Smooth muscle cell (in vitro differentiated cells): ENCODE measurements around the gene MOB1B. TPM values are rescaled to one million over a fixed set of nuclear protein-coding genes. Genes with fewer than 3 reads are reported as not detected.
A peak's percentile ranks its signal among the peaks of the same experiment; 100 is the strongest.
"Not testable (repeated sequence)": the region's sequence is repeated elsewhere in the genome, so short reads cannot be mapped to it uniquely, and the experiment has no call there.

Source experiments
- DNase-seq: peaks from one replicate; lab custom pipeline; 2025; ENCODE audit not compliant: unreplicated experiment; lab: John Stamatoyannopoulos, UW
- H2AFZ ChIP-seq: fragments of 200-600 bp; sonication (generic); 2 replicates; pipeline ENCODE4 v1.6.0; 2016; ENCODE audit warnings: antibody characterized with exemption, low read depth, mild to moderate bottlenecking
- H3F3A ChIP-seq: fragments of 200-600 bp; sonication (generic); 2 replicates; pipeline ENCODE4 v1.6.0; 2017; ENCODE audit warnings: antibody characterized with exemption, low read depth
- H3K27ac ChIP-seq: fragments of 200-600 bp; sonication (generic); 2 replicates; pipeline ENCODE4 v1.5.1; 2016; ENCODE audit warnings: low read depth, mild to moderate bottlenecking
- H3K27me3 ChIP-seq: fragments of 200-600 bp; sonication (generic); 2 replicates; pipeline ENCODE4 v1.6.1; 2016; ENCODE audit warnings: low read depth, mild to moderate bottlenecking
- H3K36me3 ChIP-seq: fragments of 200-600 bp; sonication (generic); 2 replicates; pipeline ENCODE4 v1.5.1; 2016; ENCODE audit warnings: low read depth
- H3K4me1 ChIP-seq: fragments of 200-600 bp; sonication (generic); 2 replicates; pipeline ENCODE4 v1.5.1; 2016; ENCODE audit warnings: low read depth
- H3K4me2 ChIP-seq: fragments of 200-600 bp; sonication (generic); 2 replicates; pipeline ENCODE4 v1.6.0; 2016; ENCODE audit warnings: mild to moderate bottlenecking
- H3K4me3 ChIP-seq: fragments of 200-600 bp; sonication (generic); 2 replicates; pipeline ENCODE4 v1.5.1; 2016; ENCODE audit warnings: mild to moderate bottlenecking
- H3K79me2 ChIP-seq: fragments of 200-600 bp; sonication (generic); 2 replicates; pipeline ENCODE4 v1.6.0; 2016; ENCODE audit warnings: low read depth, mild to moderate bottlenecking
- H3K9ac ChIP-seq: fragments of 200-600 bp; sonication (generic); 2 replicates; pipeline ENCODE4 v1.6.0; 2016; ENCODE audit warnings: low read depth
- H3K9me3 ChIP-seq: fragments of 200-600 bp; sonication (generic); replicated peaks from 2 replicates; pipeline ENCODE4 v1.5.1; 2016; ENCODE audit warnings: low read depth
- H4K20me1 ChIP-seq: fragments of 200-600 bp; sonication (generic); 2 replicates; pipeline ENCODE4 v1.6.0; 2016; ENCODE audit warnings: low read depth
- CTCF ChIP-seq: fragments of 200-600 bp; sonication (generic); IDR thresholded peaks from 2 replicates; pipeline ENCODE4 v1.5.1; 2017; ENCODE audit warnings: borderline replicate concordance, mild to moderate bottlenecking, antibody characterized with exemption; ENCODE audit not compliant: insufficient read depth, poor library complexity, severe bottlenecking
- WGBS: methylation state at CpG from one replicate; pipeline ENCODE4 v1.1.7; 2016; ENCODE audit warnings: low lambda C conversion rate; 5-methylcytosine and 5-hydroxymethylcytosine counted together
- polyA plus RNA-seq: library from polyadenylated mRNA; unstranded; fragments of >200 nt; fragmentation: Nextera tagmentation; extraction: Ambion mirVana; gene quantifications from 2 replicates; pipeline ENCODE4 v1.2.1, GENCODE V29; 2016
- total RNA-seq: library from RNA; depleted of rRNA; stranded (reverse); fragments of >200 nt; gene quantifications from 2 replicates; pipeline ENCODE4 v1.2.3, GENCODE V29; 2014

MOB1B gene
- total and polyA plus RNA-seq, 2 experiments from 2014 or later, result 3.4 to 18.3 TPM

GRCh38 chr4:71029504-71029903, 127.3 kb downstream of the MOB1B start:
- no peak for TF ChIP-seq CTCF
- no peaks in the 10 kb centered on the region for H3K4me1 ChIP-seq
- no peaks in the 10 kb centered on the region for H3K36me3 ChIP-seq
- H3K27ac ChIP-seq, result no peak overlapping the region
- no peaks in the 10 kb centered on the region for H3F3A ChIP-seq
- no peak overlapping the region for H3K4me3 ChIP-seq
- no peaks in the 10 kb centered on the region for H3K79me2 ChIP-seq
- H2AFZ ChIP-seq, result no peak overlapping the region
- no peak for DNase-seq
- 65% methylated on average over 1 of the region's 1 CpG for WGBS
- no peak overlapping the region for H3K9ac ChIP-seq
- no peak overlapping the region for H3K4me2 ChIP-seq
- H4K20me1 ChIP-seq, result no peaks in the 10 kb centered on the region
- H3K27me3 ChIP-seq, result no peaks in the 10 kb centered on the region
- no peaks in the 10 kb centered on the region for H3K9me3 ChIP-seq

- H3K27me3 ChIP-seq, H3K4me3 ChIP-seq, H3K36me3 ChIP-seq, H3K4me1 ChIP-seq, H3F3A ChIP-seq, H3K79me2 ChIP-seq, H4K20me1 ChIP-seq, DNase-seq, H3K9me3 ChIP-seq, H2AFZ ChIP-seq, H3K4me2 ChIP-seq: not testable (repeated sequence)
- Histone ChIP-seq H3K9ac (peak overlapping the region; percentile 28), H3K27ac (peak overlapping the region; percentile 72)
- 59% methylated on average over 9 of the region's 10 CpGs for WGBS
Observed at GRCh38 chr4:71032106-71032505, 129.9 kb downstream of the MOB1B start.

Other genes with a start within 250 kb of the MOB1B start
- not detected in 2 replicates for gene JCHAIN, start 235.9 kb upstream of the MOB1B start, total RNA-seq
- gene JCHAIN, start 235.9 kb upstream of the MOB1B start, polyA plus RNA-seq, result not detected in 2 replicates
- 15.2 and 18.8 TPM in 2 replicates for gene UTP3, start 213.8 kb upstream of the MOB1B start, total RNA-seq
- 11.8 and 14.3 TPM in 2 replicates for gene UTP3, start 213.8 kb upstream of the MOB1B start, polyA plus RNA-seq
- gene RUFY3, start 180.4 kb upstream of the MOB1B start, total RNA-seq, result 42.8 and 49.2 TPM in 2 replicates
- 22.2 and 23.6 TPM in 2 replicates for gene RUFY3, start 180.4 kb upstream of the MOB1B start, polyA plus RNA-seq
- 109 and 120 TPM in 2 replicates for gene GRSF1, start 62.5 kb upstream of the MOB1B start, total RNA-seq
- gene GRSF1, start 62.5 kb upstream of the MOB1B start, polyA plus RNA-seq, result 105 and 117 TPM in 2 replicates
- gene DCK, start 91.3 kb downstream of the MOB1B start, total RNA-seq, result 28.7 and 28.9 TPM in 2 replicates
- gene DCK, start 91.3 kb downstream of the MOB1B start, polyA plus RNA-seq, result 13.6 and 18.8 TPM in 2 replicates